IMR-90 (cell line): ENCODE results near the gene TXNL4B. TPM values are rescaled to one million over a fixed set of nuclear protein-coding genes. Genes with fewer than 3 reads are reported as not detected.

Experiments used
- ATAC-seq: fragments of 200-7000 bp; cut with Tn5 transposase; 2 replicates; pipeline ENCODE4 v1.9.1; 2020; ENCODE audit warnings: low read depth, mild to moderate bottlenecking, moderate library complexity
- BruUV-seq: library from RNA; stranded (reverse); fragments of 400-500 nt; replicated peaks from 2 replicates; lab custom pipeline; 2021; lab: Mats Ljungman, UMichigan
- CTCF ChIA-PET: fragments of 300-600 bp; formaldehyde crosslinking; extraction: SDS; loops from one replicate; lab custom pipeline; 2021; ENCODE audit warnings: antibody characterized with exemption; lab: Yijun Ruan, JAX
- POLR2A ChIA-PET: fragments of 300-600 bp; sonication (Branson Sonifier 250); formaldehyde crosslinking; loops from one replicate; lab custom pipeline; 2022; ENCODE audit warnings: antibody characterized with exemption; ENCODE audit not compliant: unreplicated experiment; lab: Charles Lee
- DNase-seq: peaks from one replicate; pipeline ENCODE4 v3.0.0; 2013
- H2AFZ ChIP-seq: replicated peaks from 2 replicates; pipeline ENCODE3; 2013; ENCODE audit warnings: low read length, mild to moderate bottlenecking; ENCODE audit not compliant: poor library complexity
- H2AK5ac ChIP-seq: 2 replicates; pipeline ENCODE4 v1.6.1; 2013; ENCODE audit warnings: low read depth, low read length, inconsistent platforms
- H2AK9ac ChIP-seq: replicated peaks from 2 replicates; pipeline ENCODE3; 2013; ENCODE audit warnings: mild to moderate bottlenecking, low read depth, low read length, moderate library complexity; ENCODE audit not compliant: poor library complexity
- H2BK120ac ChIP-seq: 2 replicates; pipeline ENCODE4 v1.6.1; 2013; ENCODE audit warnings: low read depth, low read length, inconsistent platforms
- H2BK15ac ChIP-seq: 3 replicates; pipeline ENCODE4 v1.6.1; 2013; ENCODE audit warnings: low read depth, low read length, inconsistent platforms
- H2BK20ac ChIP-seq: 2 replicates; pipeline ENCODE4 v1.6.1; 2013; ENCODE audit warnings: low read depth, mild to moderate bottlenecking, inconsistent platforms, low read length, moderate library complexity
- H2BK5ac ChIP-seq: 2 replicates; pipeline ENCODE4 v1.6.1; 2013; ENCODE audit warnings: mild to moderate bottlenecking, low read depth, low read length, inconsistent platforms; ENCODE audit not compliant: poor library complexity, severe bottlenecking
- H3K14ac ChIP-seq: replicated peaks from 2 replicates; pipeline ENCODE4 v1.6.1; 2013; ENCODE audit warnings: low read depth, low read length, inconsistent platforms
- H3K18ac ChIP-seq: 2 replicates; pipeline ENCODE4 v1.6.1; 2013; ENCODE audit warnings: low read depth, low read length, control low read depth
- H3K23ac ChIP-seq: 2 replicates; pipeline ENCODE4 v1.6.1; 2013; ENCODE audit warnings: low read depth, low read length, inconsistent platforms
- H3K27ac ChIP-seq: 2 replicates; pipeline ENCODE4 v1.5.1; 2013; ENCODE audit warnings: mild to moderate bottlenecking, control low read depth, low read length; ENCODE audit not compliant: insufficient read depth
- H3K27me3 ChIP-seq: 2 replicates; pipeline ENCODE4 v1.6.1; 2013; ENCODE audit warnings: low read length; ENCODE audit not compliant: control insufficient read depth, insufficient read depth
- H3K36me3 ChIP-seq: 2 replicates; pipeline ENCODE4 v1.6.1; 2013; ENCODE audit warnings: low read length, mixed read lengths; ENCODE audit not compliant: control insufficient read depth, insufficient read depth
- H3K4ac ChIP-seq: 2 replicates; pipeline ENCODE4 v1.6.1; 2013; ENCODE audit warnings: low read depth, low read length, inconsistent platforms
- H3K4me1 ChIP-seq: 2 replicates; pipeline ENCODE4 v1.6.1; 2013; ENCODE audit warnings: low read length, mixed read lengths; ENCODE audit not compliant: control insufficient read depth, insufficient read depth
- H3K4me2 ChIP-seq: 2 replicates; pipeline ENCODE4 v1.6.1; 2013; ENCODE audit warnings: low read depth, mild to moderate bottlenecking, control low read depth, low read length, moderate library complexity
- H3K4me3 ChIP-seq: 2 replicates; pipeline ENCODE4 v1.5.1; 2013; ENCODE audit warnings: low read depth, mild to moderate bottlenecking, control low read depth, low read length, moderate library complexity; ENCODE audit not compliant: insufficient read depth
- H3K56ac ChIP-seq: 2 replicates; pipeline ENCODE4 v1.6.1; 2013; ENCODE audit warnings: low read length, inconsistent platforms; ENCODE audit not compliant: insufficient read depth; ENCODE audit errors: extremely low read depth
- H3K79me1 ChIP-seq, 2 experiments: 2 replicates each; pipeline ENCODE4 v1.6.1; 2013; ENCODE audit warnings: low read length in 2 of 2, inconsistent platforms in 1 of 2, low read depth in 1 of 2
- H3K9ac ChIP-seq: 2 replicates; pipeline ENCODE4 v1.6.1; 2013; ENCODE audit warnings: low read depth, low read length, control low read depth
- H3K9me1 ChIP-seq: 2 replicates; pipeline ENCODE4 v1.6.1; 2013; ENCODE audit warnings: low read length, inconsistent platforms; ENCODE audit not compliant: insufficient read depth
- H3K9me3 ChIP-seq: 2 replicates; pipeline ENCODE4 v1.6.1; 2013; ENCODE audit warnings: low read length; ENCODE audit not compliant: control insufficient read depth, insufficient read depth
- H4K20me1 ChIP-seq: 2 replicates; pipeline ENCODE4 v1.6.1; 2013; ENCODE audit warnings: low read length, inconsistent platforms; ENCODE audit not compliant: insufficient read depth
- H4K5ac ChIP-seq: 2 replicates; pipeline ENCODE4 v1.6.1; 2013; ENCODE audit warnings: mild to moderate bottlenecking, low read depth, low read length, control low read depth
- H4K8ac ChIP-seq, 2 experiments: 2 replicates each; pipeline ENCODE4 v1.6.1; 2013; ENCODE audit warnings: low read depth in 2 of 2, low read length in 2 of 2, control low read depth in 1 of 2, inconsistent platforms in 1 of 2
- H4K91ac ChIP-seq: 2 replicates; pipeline ENCODE4 v1.6.1; 2013; ENCODE audit warnings: low read depth, low read length, inconsistent platforms; ENCODE audit not compliant: insufficient read depth
- BHLHE40 ChIP-seq: fragments of 150-350 bp; IDR thresholded peaks from 2 replicates; pipeline ENCODE4 v1.6.1; 2016; ENCODE audit warnings: mild to moderate bottlenecking, low read depth, low read length
- CEBPB ChIP-seq: IDR thresholded peaks from 2 replicates; pipeline ENCODE4 v1.6.1; 2012; ENCODE audit warnings: low read depth, low read length, improper control_type of control experiment
- CHD1 ChIP-seq: IDR thresholded peaks from 2 replicates; pipeline ENCODE4 v1.6.1; 2012; ENCODE audit warnings: low read depth, low read length, improper control_type of control experiment
- MAFK ChIP-seq: IDR thresholded peaks from 2 replicates; pipeline ENCODE4 v1.6.1; 2012; ENCODE audit warnings: low read depth, low read length, improper control_type of control experiment
- MAZ ChIP-seq: IDR thresholded peaks from 2 replicates; pipeline ENCODE4 v1.6.1; 2012; ENCODE audit warnings: low read depth, mild to moderate bottlenecking, low read length, improper control_type of control experiment, moderate library complexity, borderline replicate concordance
- MXI1 ChIP-seq: IDR thresholded peaks from 2 replicates; pipeline ENCODE4 v1.6.1; 2012; ENCODE audit warnings: low read depth, mild to moderate bottlenecking, low read length, moderate library complexity, borderline replicate concordance
- NFE2L2 ChIP-seq: fragments of 150-350 bp; IDR thresholded peaks from 2 replicates; pipeline ENCODE4 v1.6.1; 2016; ENCODE audit warnings: low read depth, mild to moderate bottlenecking, low read length
- POLR2A ChIP-seq: IDR thresholded peaks from 2 replicates; pipeline ENCODE4 v1.6.1; 2012; ENCODE audit warnings: mild to moderate bottlenecking, low read depth, low read length
- RAD21 ChIP-seq: IDR thresholded peaks from 2 replicates; pipeline ENCODE4 v1.6.1; 2012; ENCODE audit warnings: low read length, improper control_type of control experiment
- RCOR1 ChIP-seq: IDR thresholded peaks from 2 replicates; pipeline ENCODE4 v1.6.1; 2012; ENCODE audit warnings: mild to moderate bottlenecking, low read length, improper control_type of control experiment; ENCODE audit not compliant: insufficient replicate concordance
- RFX5 ChIP-seq: IDR thresholded peaks from 2 replicates; pipeline ENCODE4 v1.8.0; 2012; ENCODE audit warnings: low read depth, mild to moderate bottlenecking, low read length, moderate library complexity
- SMC3 ChIP-seq: fragments of 150-350 bp; IDR thresholded peaks from 2 replicates; pipeline ENCODE4 v1.6.1; 2016; ENCODE audit warnings: low read depth, mild to moderate bottlenecking, antibody characterized with exemption, low read length, moderate library complexity
- WGBS, 2 experiments: methylation state at CpG; one replicate each; pipeline versions ENCODE4 v1.1.5 to v1.1.7; 2013; ENCODE audit warnings: missing lambda C conversion rate in 2 of 2; ENCODE audit not compliant: insufficient read length in 1 of 2; ENCODE audit errors: extremely low coverage in 2 of 2; 5-methylcytosine and 5-hydroxymethylcytosine counted together
- dilution Hi-C: fragments of 300-500 bp; cut with HindIII; formaldehyde crosslinking; loops from one replicate; pipeline ENCODE4 v1.14.3; 2018; ENCODE audit warnings: low sequenced_read_pairs; ENCODE audit not compliant: unreplicated experiment
- in situ Hi-C: fragments of 300-500 bp; cut with MboI; formaldehyde crosslinking; loops from 3 replicates; pipeline ENCODE4 v1.14.3; 2019; ENCODE audit warnings: low sequenced_read_pairs, inconsistent platforms, mixed read lengths
- intact Hi-C: fragments of 100-400 bp; cut with micrococcal nuclease; formaldehyde crosslinking; loops from 2 replicates; pipeline ENCODE4 v1.10.0; 2022
- polyA plus RNA-seq, 3 experiments: library from polyadenylated mRNA; depleted of rRNA; stranded (reverse); fragments of >200 nt; gene quantifications; 2 replicates each; pipeline ENCODE4 v1.2.3, GENCODE V29; 2012; ENCODE audit warnings: low replicate concordance in 1 of 3
- total RNA-seq: library from RNA; depleted of rRNA; stranded (reverse); fragments of >200 nt; gene quantifications from 2 replicates; pipeline ENCODE4 v1.2.3, GENCODE V29; 2012
- TF ChIP-seq, protein P1 (sequence below): fragments of 150-350 bp; IDR thresholded peaks from 2 replicates; pipeline ENCODE4 v1.6.1; 2017; ENCODE audit warnings: mild to moderate bottlenecking, antibody characterized with exemption, low read length, low read depth
- TF ChIP-seq, protein P2 (sequence below): fragments of 150-350 bp; IDR thresholded peaks from 2 replicates; pipeline ENCODE4 v1.6.1; 2016; ENCODE audit warnings: low read depth, mild to moderate bottlenecking, low read length, moderate library complexity, borderline replicate concordance
- TF ChIP-seq, protein P3 (sequence below): conservative IDR thresholded peaks from 2 replicates; pipeline ENCODE4 v1.5.1; 2012; ENCODE audit warnings: mild to moderate bottlenecking, low read depth, low read length, improper control_type of control experiment

TXNL4B gene
- total and polyA plus RNA-seq, 2 of the 4 experiments (the other 2 are of a cell fraction), result 5.4 to 8.6 TPM

DNA sequence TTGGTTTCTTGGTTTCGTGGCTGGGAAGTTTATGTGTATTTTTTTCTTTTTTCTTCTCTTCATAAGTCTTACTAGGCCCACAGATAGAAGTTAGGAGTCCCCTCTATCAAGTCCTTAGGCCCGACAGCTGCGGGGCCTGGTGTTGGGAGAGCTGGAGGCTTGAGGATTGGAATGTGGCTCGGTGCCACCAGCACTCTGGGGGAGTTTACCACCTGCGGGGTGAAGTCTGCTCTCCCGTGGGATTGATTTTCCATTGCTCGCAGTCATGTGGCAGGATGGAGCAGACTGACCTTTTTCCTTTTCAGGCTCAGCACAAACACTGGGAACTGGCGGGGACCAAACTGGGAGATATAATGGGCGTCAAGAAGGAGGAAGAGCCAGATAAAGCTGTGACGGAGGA is 7.8 kb upstream of the TXNL4B start:
- H4K8ac ChIP-seq, result no peak overlapping the region
- peaks cover 87% of the 10 kb centered on the region for H3K36me3 ChIP-seq
- no peak overlapping the region for H4K91ac ChIP-seq
- no peak overlapping the region for H2BK20ac ChIP-seq
- H3K4me3 ChIP-seq, result no peak overlapping the region
- ChIA-PET POLR2A (no interaction called here), CTCF (no interaction called here)
- in situ Hi-C loops, result no loop called here
- H2AFZ ChIP-seq, result no peak overlapping the region
- H3K18ac ChIP-seq, result no peak overlapping the region
- no peaks in the 10 kb centered on the region for H3K4me1 ChIP-seq
- H3K27me3 ChIP-seq, result no peaks in the 10 kb centered on the region
- no peak overlapping the region for H3K56ac ChIP-seq
- no peak overlapping the region for H4K5ac ChIP-seq
- H3K9me3 ChIP-seq, result no peaks in the 10 kb centered on the region
- H2BK5ac ChIP-seq, result no peak overlapping the region
- 100% methylated on average over 3 of the region's 10 CpGs; no CpG with 5 or more reads in 1 of the 2 experiments for WGBS, 2 experiments
- H3K9me1 ChIP-seq, result no peaks in the 10 kb centered on the region
- intact Hi-C loops, result no loop called here
- dilution Hi-C loops, result no loop called here
- no peak overlapping the region for H2AK9ac ChIP-seq
- no peak overlapping the region for H3K9ac ChIP-seq
- H3K14ac ChIP-seq, result no peak overlapping the region
- no peak overlapping the region for H3K4me2 ChIP-seq
- H2BK15ac ChIP-seq, result no peak overlapping the region
- TF ChIP-seq POLR2A (no peak), CEBPB (no peak), RAD21 (no peak), SMC3 (no peak), MXI1 (no peak), NFE2L2 (no peak), BHLHE40 (no peak), RCOR1 (no peak), MAZ (no peak), CHD1 (no peak), RFX5 (no peak), MAFK (no peak)
- TF ChIP-seq, protein P1, sequence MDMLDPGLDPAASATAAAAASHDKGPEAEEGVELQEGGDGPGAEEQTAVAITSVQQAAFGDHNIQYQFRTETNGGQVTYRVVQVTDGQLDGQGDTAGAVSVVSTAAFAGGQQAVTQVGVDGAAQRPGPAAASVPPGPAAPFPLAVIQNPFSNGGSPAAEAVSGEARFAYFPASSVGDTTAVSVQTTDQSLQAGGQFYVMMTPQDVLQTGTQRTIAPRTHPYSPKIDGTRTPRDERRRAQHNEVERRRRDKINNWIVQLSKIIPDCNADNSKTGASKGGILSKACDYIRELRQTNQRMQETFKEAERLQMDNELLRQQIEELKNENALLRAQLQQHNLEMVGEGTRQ, result no peak
- TF ChIP-seq, protein P2, sequence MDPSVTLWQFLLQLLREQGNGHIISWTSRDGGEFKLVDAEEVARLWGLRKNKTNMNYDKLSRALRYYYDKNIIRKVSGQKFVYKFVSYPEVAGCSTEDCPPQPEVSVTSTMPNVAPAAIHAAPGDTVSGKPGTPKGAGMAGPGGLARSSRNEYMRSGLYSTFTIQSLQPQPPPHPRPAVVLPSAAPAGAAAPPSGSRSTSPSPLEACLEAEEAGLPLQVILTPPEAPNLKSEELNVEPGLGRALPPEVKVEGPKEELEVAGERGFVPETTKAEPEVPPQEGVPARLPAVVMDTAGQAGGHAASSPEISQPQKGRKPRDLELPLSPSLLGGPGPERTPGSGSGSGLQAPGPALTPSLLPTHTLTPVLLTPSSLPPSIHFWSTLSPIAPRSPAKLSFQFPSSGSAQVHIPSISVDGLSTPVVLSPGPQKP, result no peak
- TF ChIP-seq, protein P3, sequence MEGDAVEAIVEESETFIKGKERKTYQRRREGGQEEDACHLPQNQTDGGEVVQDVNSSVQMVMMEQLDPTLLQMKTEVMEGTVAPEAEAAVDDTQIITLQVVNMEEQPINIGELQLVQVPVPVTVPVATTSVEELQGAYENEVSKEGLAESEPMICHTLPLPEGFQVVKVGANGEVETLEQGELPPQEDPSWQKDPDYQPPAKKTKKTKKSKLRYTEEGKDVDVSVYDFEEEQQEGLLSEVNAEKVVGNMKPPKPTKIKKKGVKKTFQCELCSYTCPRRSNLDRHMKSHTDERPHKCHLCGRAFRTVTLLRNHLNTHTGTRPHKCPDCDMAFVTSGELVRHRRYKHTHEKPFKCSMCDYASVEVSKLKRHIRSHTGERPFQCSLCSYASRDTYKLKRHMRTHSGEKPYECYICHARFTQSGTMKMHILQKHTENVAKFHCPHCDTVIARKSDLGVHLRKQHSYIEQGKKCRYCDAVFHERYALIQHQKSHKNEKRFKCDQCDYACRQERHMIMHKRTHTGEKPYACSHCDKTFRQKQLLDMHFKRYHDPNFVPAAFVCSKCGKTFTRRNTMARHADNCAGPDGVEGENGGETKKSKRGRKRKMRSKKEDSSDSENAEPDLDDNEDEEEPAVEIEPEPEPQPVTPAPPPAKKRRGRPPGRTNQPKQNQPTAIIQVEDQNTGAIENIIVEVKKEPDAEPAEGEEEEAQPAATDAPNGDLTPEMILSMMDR, result no peak
- peaks cover 4 to 8% of the 10 kb centered on the region in 2 experiments; a peak in 2 of 4 replicates for H3K79me1 ChIP-seq
- H2BK120ac ChIP-seq, result no peak overlapping the region
- no TSS peak for BruUV-seq
- H3K27ac ChIP-seq, result no peak overlapping the region
- H2AK5ac ChIP-seq, result no peak overlapping the region
- ATAC-seq (no peak), DNase-seq (no peak)
- H3K23ac ChIP-seq, result no peak overlapping the region
- no peak overlapping the region for H3K4ac ChIP-seq
- no peaks in the 10 kb centered on the region; the same call in 1 of the 2 replicates for H4K20me1 ChIP-seq
